GM13977 (cell line): ENCODE data around the gene OR11H7.
"Not testable (repeated sequence)": the region's sequence is repeated elsewhere in the genome, so short reads cannot be mapped to it uniquely, and the experiment has no call there.

Experiments
- DNase-seq: peaks from one replicate; pipeline ENCODE4 v3.0.0; 2012; ENCODE audit warnings: low spot score
- CTCF ChIP-seq: IDR thresholded peaks from 2 replicates; pipeline ENCODE4 v1.5.1; 2012; ENCODE audit warnings: mild to moderate bottlenecking, control low read depth; ENCODE audit not compliant: insufficient read depth; ENCODE audit errors: extremely low read depth, missing control alignments
- in situ Hi-C: fragments of 300-500 bp; cut with MboI; formaldehyde crosslinking; loops from one replicate; pipeline ENCODE4 v1.12.0; 2022; ENCODE audit warnings: low sequenced_read_pairs, low pct_unique_long_range_greater_than_20kb, mixed read lengths, inconsistent platforms; ENCODE audit not compliant: unreplicated experiment

The OR11H7 gene

DNA sequence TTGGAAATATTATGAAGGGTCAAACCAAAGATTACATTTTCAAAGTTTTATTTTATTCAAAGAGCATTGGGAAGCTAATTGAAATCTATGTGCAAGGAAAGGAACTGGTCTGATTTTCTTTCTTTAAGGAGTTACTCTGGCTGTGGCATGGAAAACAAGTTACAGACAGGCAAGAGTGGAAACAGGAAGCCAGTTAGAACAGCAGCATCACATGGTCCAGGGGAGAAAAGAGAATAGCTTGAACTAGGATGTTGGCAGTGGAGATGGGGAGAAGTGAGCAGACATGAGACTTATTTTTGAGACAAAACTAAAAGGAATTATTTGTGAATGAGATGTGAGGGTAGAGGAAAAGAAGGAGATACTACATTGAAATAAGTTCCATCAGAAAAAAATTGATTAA, 34.7 kb upstream of the OR11H7 start:
- in situ Hi-C loops = no loop called here
- no peak for TF ChIP-seq CTCF
- DNase-seq = no peak

- DNase-seq, in situ Hi-C loops: not testable (repeated sequence)
These were observed 33.6 kb upstream of the OR11H7 start for GRCh38 chr14:20195170-20195569.

GRCh38 chr14:20195911-20196310, 32.9 kb upstream of the OR11H7 start:
- TF ChIP-seq CTCF = no peak
- in situ Hi-C loops = no loop called here
- no peak for DNase-seq

- TF ChIP-seq CTCF = no peak
- DNase-seq = no peak
- in situ Hi-C loops = no loop called here
These were observed 31.3 kb upstream of the OR11H7 start for GRCh38 chr14:20197459-20197858.

DNA sequence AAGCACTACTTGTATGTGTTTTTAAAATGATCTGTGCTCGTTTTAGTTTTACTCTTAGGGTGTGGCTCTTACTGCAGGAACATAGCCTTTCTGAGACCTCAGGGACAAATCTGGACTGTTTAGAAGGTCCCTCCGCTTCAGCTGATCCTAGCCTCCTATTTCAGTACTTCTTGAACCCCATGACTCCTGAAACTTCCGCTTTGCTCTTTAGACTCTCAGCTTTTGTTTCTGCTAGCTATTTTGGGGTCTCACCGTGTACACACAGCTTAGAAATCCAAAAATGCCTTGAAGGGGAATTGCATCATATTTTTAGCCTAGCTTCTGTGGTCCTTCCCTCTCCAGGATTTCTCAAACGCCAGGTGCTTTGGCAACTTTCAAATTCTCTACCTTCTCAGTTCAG, 29.8 kb upstream of the OR11H7 start:
- TF ChIP-seq CTCF = no peak
- no peak for DNase-seq
- in situ Hi-C loops = no loop called here

DNA sequence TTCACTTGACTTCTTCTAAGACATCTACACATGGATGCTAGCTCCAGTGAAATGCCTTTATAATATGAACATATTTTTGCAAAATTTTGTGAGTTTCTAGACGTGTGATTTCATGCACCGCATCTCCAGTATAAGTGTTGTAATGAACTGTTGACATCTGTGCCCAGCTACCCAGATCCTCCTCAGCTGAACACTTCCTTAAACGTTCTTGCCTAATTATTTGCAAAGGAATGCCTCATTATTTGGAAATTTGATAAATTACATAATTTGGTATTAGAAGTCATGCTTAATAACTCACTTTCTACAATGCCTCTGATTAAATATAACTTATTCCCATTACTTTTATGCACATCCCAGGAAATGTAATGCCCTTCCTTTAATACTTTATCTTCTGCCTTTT, 24.1 kb upstream of the OR11H7 start:
- no peak for TF ChIP-seq CTCF
- in situ Hi-C loops = no loop called here
- DNase-seq = no peak

GRCh38 chr14:20209595-20209994, 19.2 kb upstream of the OR11H7 start:
- no peak for TF ChIP-seq CTCF
- DNase-seq = no peak
- in situ Hi-C loops = no loop called here

DNA sequence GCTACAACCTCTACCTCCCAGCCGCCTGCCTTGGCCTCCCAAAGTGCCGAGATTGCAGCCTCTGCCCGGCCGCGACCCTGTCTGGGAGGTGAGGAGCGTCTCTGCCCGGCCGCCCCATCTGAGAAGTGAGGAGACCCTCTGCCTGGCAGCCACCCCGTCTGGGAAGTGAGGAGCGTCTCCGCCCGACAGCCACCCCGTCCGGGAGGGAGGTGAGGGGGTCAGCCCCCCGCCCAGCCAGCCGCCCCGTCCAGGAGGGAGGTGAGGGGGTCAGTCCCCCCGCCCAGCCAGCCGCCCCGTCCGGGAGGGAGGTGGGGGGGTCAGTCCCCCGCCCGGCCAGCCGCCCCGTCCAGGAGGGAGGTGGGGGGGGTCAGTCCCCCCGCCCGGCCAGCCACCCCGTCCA, 16.4 kb upstream of the OR11H7 start:
- DNase-seq, in situ Hi-C loops: not testable (repeated sequence)
